HEK293 (cell line): ENCODE measurements around the gene GATAD2A.

Source experiments
- CTCF ChIA-PET: fragments of 350-600 bp; formaldehyde crosslinking; extraction: SDS; loops from one replicate; lab custom pipeline; 2021; ENCODE audit warnings: antibody characterized with exemption; lab: Yijun Ruan, JAX
- POLR2A ChIA-PET: fragments of 300-600 bp; formaldehyde crosslinking; extraction: SDS; loops from one replicate; lab custom pipeline; 2020; ENCODE audit warnings: antibody characterized with exemption, inconsistent platforms; lab: Yijun Ruan, JAX
- H3K27ac ChIP-seq: fragments of 200-500 bp; sonication (Bioruptor generic); 2 replicates; pipeline ENCODE4 v1.5.1; 2014; ENCODE audit warnings: low read depth, low read length, control low read depth, inconsistent platforms; ENCODE audit errors: extremely low read depth
- H3K36me3 ChIP-seq, 2 experiments: fragments of 200-500 bp in 1 of 2; sonication (Bioruptor generic) in 1 of 2; 1 replicate in 1 of 2; 2 replicates in 1 of 2; pipeline ENCODE4 v1.5.1; 2014 to 2017; ENCODE audit warnings: inconsistent platforms in 2 of 2, low read length in 2 of 2; ENCODE audit not compliant: control insufficient read depth in 2 of 2, insufficient read depth in 1 of 2
- H3K4me1 ChIP-seq: fragments of 200-500 bp; sonication (Bioruptor generic); 2 replicates; pipeline ENCODE4 v1.5.1; 2014; ENCODE audit warnings: mild to moderate bottlenecking, low read length, inconsistent platforms; ENCODE audit not compliant: control insufficient read depth, insufficient read depth
- H3K4me3 ChIP-seq: 2 replicates; pipeline ENCODE4 v1.5.1; 2011; ENCODE audit warnings: low read depth, mild to moderate bottlenecking, control low read depth, low read length, moderate library complexity
- H3K9me3 ChIP-seq: fragments of 200-500 bp; sonication (Bioruptor generic); 2 replicates; pipeline ENCODE4 v1.5.1; 2014; ENCODE audit warnings: low read depth, low read length, inconsistent platforms; ENCODE audit not compliant: control insufficient read depth, insufficient read depth
- GLIS1 ChIP-seq: fragments of 450-650 bp; formaldehyde crosslinking; IDR thresholded peaks from 2 replicates; pipeline ENCODE4 v1.5.1; 2016; ENCODE audit warnings: missing biosample characterization, missing genetic modification characterization
- KLF7 ChIP-seq: fragments of 450-650 bp; formaldehyde crosslinking; IDR thresholded peaks from 2 replicates; pipeline ENCODE4 v1.5.1; 2016; ENCODE audit warnings: missing biosample characterization, missing genetic modification characterization, borderline replicate concordance
- SCRT2 ChIP-seq: fragments of 450-650 bp; formaldehyde crosslinking; IDR thresholded peaks from 2 replicates; pipeline ENCODE4 v1.5.1; 2016; ENCODE audit warnings: missing biosample characterization, missing genetic modification characterization
- ZBTB1 ChIP-seq: fragments of 450-650 bp; formaldehyde crosslinking; IDR thresholded peaks from 2 replicates; pipeline ENCODE4 v1.5.1; 2016; ENCODE audit warnings: missing biosample characterization, missing genetic modification characterization
- ZFHX2 ChIP-seq: fragments of 450-650 bp; formaldehyde crosslinking; conservative IDR thresholded peaks from 2 replicates; pipeline ENCODE4 v1.5.1; 2016; ENCODE audit warnings: missing biosample characterization, missing genetic modification characterization
- ZNF501 ChIP-seq: fragments of 450-650 bp; formaldehyde crosslinking; IDR thresholded peaks from 2 replicates; pipeline ENCODE4 v1.5.1; 2016; ENCODE audit warnings: missing biosample characterization, missing genetic modification characterization
- ZNF514 ChIP-seq: fragments of 450-650 bp; formaldehyde crosslinking; IDR thresholded peaks from 2 replicates; pipeline ENCODE4 v1.5.1; 2016; ENCODE audit warnings: missing biosample characterization, missing genetic modification characterization
- ZNF777 ChIP-seq: fragments of 450-650 bp; formaldehyde crosslinking; IDR thresholded peaks from 2 replicates; pipeline ENCODE4 v1.5.1; 2017; ENCODE audit warnings: missing biosample characterization, missing genetic modification characterization, borderline replicate concordance
- ZNF830 ChIP-seq: fragments of 450-650 bp; IDR thresholded peaks from 2 replicates; pipeline ENCODE4 v1.5.0; 2018; ENCODE audit warnings: missing biosample characterization, missing genetic modification characterization, low read depth, mild to moderate bottlenecking, moderate library complexity
- ZNF837 ChIP-seq: fragments of 450-650 bp; formaldehyde crosslinking; IDR thresholded peaks from 2 replicates; pipeline ENCODE4 v1.5.1; 2016; ENCODE audit warnings: missing biosample characterization, missing genetic modification characterization
- TF ChIP-seq, protein P1 (sequence below): fragments of 450-650 bp; formaldehyde crosslinking; IDR thresholded peaks from 2 replicates; pipeline ENCODE4 v1.5.1; 2016; ENCODE audit warnings: missing biosample characterization, missing genetic modification characterization
- TF ChIP-seq, protein P2 (sequence below): fragments of 450-650 bp; formaldehyde crosslinking; IDR thresholded peaks from 2 replicates; pipeline ENCODE4 v1.5.1; 2016; ENCODE audit warnings: missing biosample characterization, missing genetic modification characterization
- TF ChIP-seq, protein P3 (sequence below): fragments of 450-650 bp; formaldehyde crosslinking; IDR thresholded peaks from 2 replicates; pipeline ENCODE4 v1.5.1; 2016; ENCODE audit warnings: missing biosample characterization, missing genetic modification characterization

GATAD2A gene

DNA sequence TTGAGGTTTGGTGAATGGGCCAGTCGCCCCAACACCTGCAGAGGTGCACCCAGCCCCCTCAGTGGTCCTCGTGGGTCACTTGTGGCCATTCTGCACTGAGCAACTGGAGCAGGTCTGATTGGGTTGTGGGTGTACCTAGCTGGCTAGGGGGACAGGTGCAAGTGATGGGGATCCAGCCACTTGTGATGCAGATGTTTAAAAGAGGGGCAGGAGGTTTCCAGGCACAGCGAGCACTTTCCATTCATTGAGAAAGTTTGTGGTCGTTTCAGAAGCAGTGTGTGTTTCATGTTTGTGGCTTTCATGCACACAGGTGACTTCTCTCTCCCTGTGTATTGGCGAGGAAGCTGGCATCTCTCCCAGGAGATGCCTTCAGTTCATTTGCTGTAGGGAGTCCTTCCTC, 75.2 kb downstream of the GATAD2A start:
- TF ChIP-seq ZNF837 (tag by site-specific recombination) (no peak), ZNF501 (tag by site-specific recombination) (no peak)
- Histone ChIP-seq H3K27ac (no peak overlapping the region), H3K36me3 (peaks cover 0 to 37% of the 10 kb centered on the region in 2 experiments; a peak in 2 of 3 replicates), H3K4me1 (peaks cover 2% of the 10 kb centered on the region; the same call in 1 of the 2 replicates), H3K9me3 (no peaks in the 10 kb centered on the region), H3K4me3 (no peak overlapping the region)
- CTCF ChIA-PET = no interaction called here
- POLR2A ChIA-PET = no interaction called here

DNA sequence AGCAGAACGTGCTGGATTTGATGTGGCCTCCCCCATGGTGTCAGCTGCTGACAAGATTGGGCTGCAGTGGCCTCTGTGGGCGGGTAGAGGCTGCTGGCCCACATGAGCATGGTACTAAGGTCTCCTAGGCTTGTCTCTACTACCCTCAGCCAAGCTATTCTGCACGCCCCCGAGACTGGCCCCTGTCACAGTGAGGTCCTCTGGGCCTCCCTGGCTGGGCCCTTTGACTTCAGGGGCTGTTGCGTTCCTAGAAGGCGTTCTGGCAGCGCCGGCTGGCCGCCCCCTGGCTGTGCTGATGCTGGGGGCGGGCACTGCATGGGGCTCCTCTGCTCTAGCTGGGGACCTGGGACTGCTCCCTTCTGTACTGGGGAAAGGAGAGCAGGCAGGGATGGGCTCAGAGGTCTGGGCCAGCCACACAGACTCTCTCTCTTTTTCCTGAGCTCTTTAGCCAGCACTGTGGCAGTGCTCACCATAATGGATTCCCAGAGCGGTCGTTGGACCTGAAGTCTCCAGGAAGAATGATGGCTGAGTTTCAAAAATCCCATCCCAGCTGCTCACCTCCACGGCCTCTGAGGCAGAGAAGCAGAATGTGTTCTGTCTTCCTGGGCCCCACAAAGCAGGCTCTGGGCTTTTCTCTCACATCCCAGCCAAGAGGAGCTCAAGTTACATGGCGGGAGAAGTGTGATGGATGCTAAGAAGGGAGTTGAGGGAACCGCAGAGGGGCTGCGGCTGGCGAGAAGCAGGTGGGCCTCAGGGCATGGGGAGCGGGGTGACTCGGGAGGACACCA, 77.5 kb downstream of the GATAD2A start:
- Histone ChIP-seq H3K4me3 (no peak overlapping the region), H3K9me3 (no peaks in the 10 kb centered on the region), H3K4me1 (no peaks in the 10 kb centered on the region; the same call in 1 of the 2 replicates), H3K27ac (peak overlapping the region; percentile 41; the same call in 1 of the 2 replicates), H3K36me3 (peaks cover 0 to 37% of the 10 kb centered on the region in 2 experiments; a peak in 2 of 3 replicates)
- TF ChIP-seq GLIS1 (tag by site-specific recombination) = peak; percentile 34
- peak; percentile 62 for TF ChIP-seq ZFHX2 (tag by site-specific recombination)
- TF ChIP-seq ZNF514 (tag by site-specific recombination) = no peak
- TF ChIP-seq KLF7 (tag by site-specific recombination) = no peak
- POLR2A ChIA-PET = interaction anchor here (0.6 kb wide), 1 partner anchor 69 kb away, joined by 4 read pairs; no protein-coding TSS in a partner anchor
- CTCF ChIA-PET = interaction anchor here (0.6 to 1.0 kb wide), 2 partner anchors 116 to 381 kb away, joined by 3 read pairs; no protein-coding TSS in a partner anchor

DNA sequence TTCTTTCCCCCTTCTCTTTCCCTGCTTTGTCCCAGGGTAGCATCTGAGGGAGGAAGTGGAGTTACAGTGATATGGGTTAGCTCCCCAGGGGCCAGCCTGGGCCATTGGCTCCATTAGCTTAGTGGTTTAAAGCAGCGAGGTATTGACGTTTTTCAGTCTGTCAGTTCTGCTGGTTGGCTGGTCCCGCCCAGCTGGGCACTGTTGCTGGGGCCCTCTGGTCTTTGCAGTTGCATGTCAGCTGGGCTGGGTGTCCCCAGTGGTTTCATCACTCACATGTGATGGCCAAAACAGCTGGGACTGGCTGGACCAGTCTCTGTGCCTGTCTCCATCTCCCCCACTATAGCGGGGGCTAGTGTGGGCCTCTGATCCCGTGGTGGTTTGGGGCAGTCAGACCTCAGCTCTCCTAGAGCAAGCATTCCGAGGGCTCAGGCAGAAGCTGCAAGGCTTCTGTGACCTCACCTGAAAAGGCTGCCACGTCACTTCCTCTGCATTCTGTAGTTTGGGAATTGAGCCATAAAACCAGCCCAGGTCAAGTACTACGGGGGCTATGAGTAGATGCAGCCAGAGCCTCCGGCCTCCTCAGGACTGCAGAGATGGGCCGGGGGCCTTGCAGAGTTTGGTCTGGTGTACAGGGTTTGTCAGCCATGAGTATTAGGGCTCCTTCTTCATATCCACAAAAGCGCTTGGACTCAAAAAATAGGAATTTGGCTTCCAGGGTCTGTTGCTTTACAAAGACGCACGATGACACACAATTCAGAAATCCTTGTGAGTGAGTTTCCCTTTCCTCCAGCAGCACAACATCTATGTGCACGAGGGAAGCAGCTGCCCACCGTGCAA, 79.9 kb downstream of the GATAD2A start:
- peaks cover 11% of the 10 kb centered on the region for H3K4me1 ChIP-seq
- POLR2A ChIA-PET = no interaction called here
- no peak overlapping the region for H3K4me3 ChIP-seq
- H3K27ac ChIP-seq = no peak overlapping the region
- peaks cover 0 to 27% of the 10 kb centered on the region in 2 experiments; a peak in 2 of 3 replicates for H3K36me3 ChIP-seq
- TF ChIP-seq, protein P1, sequence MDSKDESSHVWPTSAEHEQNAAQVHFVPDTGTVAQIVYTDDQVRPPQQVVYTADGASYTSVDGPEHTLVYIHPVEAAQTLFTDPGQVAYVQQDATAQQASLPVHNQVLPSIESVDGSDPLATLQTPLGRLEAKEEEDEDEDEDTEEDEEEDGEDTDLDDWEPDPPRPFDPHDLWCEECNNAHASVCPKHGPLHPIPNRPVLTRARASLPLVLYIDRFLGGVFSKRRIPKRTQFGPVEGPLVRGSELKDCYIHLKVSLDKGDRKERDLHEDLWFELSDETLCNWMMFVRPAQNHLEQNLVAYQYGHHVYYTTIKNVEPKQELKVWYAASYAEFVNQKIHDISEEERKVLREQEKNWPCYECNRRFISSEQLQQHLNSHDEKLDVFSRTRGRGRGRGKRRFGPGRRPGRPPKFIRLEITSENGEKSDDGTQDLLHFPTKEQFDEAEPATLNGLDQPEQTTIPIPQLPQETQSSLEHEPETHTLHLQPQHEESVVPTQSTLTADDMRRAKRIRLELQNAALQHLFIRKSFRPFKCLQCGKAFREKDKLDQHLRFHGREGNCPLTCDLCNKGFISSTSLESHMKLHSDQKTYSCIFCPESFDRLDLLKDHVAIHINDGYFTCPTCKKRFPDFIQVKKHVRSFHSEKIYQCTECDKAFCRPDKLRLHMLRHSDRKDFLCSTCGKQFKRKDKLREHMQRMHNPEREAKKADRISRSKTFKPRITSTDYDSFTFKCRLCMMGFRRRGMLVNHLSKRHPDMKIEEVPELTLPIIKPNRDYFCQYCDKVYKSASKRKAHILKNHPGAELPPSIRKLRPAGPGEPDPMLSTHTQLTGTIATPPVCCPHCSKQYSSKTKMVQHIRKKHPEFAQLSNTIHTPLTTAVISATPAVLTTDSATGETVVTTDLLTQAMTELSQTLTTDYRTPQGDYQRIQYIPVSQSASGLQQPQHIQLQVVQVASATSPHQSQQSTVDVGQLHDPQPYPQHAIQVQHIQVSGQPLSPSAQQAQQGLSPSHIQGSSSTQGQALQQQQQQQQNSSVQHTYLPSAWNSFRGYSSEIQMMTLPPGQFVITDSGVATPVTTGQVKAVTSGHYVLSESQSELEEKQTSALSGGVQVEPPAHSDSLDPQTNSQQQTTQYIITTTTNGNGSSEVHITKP (tag by site-specific recombination) = no peak
- peak; percentile 1; the same call in 1 of the 2 replicates for TF ChIP-seq GLIS1 (tag by site-specific recombination)
- no peak for TF ChIP-seq ZBTB1
- TF ChIP-seq SCRT2 = peak; percentile 34; the same call in 1 of the 2 replicates
- TF ChIP-seq, protein P2, sequence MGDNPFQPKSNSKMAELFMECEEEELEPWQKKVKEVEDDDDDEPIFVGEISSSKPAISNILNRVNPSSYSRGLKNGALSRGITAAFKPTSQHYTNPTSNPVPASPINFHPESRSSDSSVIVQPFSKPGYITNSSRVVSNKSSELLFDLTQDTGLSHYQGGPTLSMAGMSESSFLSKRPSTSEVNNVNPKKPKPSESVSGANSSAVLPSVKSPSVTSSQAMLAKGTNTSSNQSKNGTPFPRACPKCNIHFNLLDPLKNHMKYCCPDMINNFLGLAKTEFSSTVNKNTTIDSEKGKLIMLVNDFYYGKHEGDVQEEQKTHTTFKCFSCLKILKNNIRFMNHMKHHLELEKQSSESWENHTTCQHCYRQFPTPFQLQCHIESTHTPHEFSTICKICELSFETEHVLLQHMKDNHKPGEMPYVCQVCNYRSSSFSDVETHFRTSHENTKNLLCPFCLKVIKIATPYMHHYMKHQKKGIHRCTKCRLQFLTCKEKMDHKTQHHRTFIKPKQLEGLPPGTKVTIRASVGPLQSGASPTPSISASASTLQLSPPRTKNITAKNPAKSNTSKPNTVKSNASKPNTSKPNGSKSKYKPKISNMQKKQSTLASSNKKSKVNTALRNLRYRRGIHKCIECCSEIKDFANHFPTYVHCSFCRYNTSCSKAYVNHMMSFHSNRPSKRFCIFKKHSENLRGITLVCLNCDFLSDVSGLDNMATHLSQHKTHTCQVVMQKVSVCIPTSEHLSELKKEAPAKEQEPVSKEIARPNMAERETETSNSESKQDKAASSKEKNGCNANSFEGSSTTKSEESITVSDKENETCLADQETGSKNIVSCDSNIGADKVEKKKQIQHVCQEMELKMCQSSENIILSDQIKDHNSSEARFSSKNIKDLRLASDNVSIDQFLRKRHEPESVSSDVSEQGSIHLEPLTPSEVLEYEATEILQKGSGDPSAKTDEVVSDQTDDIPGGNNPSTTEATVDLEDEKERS (tag by site-specific recombination) = no peak
- no peak for TF ChIP-seq ZNF830 (tag by site-specific recombination)
- TF ChIP-seq ZNF777 (tag by site-specific recombination) = no peak
- TF ChIP-seq, protein P3, sequence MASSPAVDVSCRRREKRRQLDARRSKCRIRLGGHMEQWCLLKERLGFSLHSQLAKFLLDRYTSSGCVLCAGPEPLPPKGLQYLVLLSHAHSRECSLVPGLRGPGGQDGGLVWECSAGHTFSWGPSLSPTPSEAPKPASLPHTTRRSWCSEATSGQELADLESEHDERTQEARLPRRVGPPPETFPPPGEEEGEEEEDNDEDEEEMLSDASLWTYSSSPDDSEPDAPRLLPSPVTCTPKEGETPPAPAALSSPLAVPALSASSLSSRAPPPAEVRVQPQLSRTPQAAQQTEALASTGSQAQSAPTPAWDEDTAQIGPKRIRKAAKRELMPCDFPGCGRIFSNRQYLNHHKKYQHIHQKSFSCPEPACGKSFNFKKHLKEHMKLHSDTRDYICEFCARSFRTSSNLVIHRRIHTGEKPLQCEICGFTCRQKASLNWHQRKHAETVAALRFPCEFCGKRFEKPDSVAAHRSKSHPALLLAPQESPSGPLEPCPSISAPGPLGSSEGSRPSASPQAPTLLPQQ (tag by site-specific recombination) = peak; percentile 46; the same call in 1 of the 2 replicates
- CTCF ChIA-PET = interaction anchor here (0.6 to 3.6 kb wide), 2 partner anchors 9 to 300 kb away, joined by 4 to 16 read pairs; no protein-coding TSS in a partner anchor
- H3K9me3 ChIP-seq = no peaks in the 10 kb centered on the region
